DND-41 (cell line): ENCODE data around the gene NUP42.

Source experiments
- CTCF ChIP-seq: IDR thresholded peaks from 2 replicates; pipeline ENCODE4 v1.5.1; 2012; ENCODE audit warnings: borderline replicate concordance, low read length, moderate library complexity, mild to moderate bottlenecking; ENCODE audit not compliant: poor library complexity, severe bottlenecking; ENCODE audit errors: extremely low read depth
- EZH2 ChIP-seq: IDR thresholded peaks from 3 replicates; pipeline ENCODE4 v1.6.1; 2012; ENCODE audit warnings: borderline replicate concordance, low read depth, mild to moderate bottlenecking, moderate library complexity, low read length, inconsistent platforms; ENCODE audit not compliant: severe bottlenecking

GRCh38 chr7:23218196-23218595, 36.3 kb downstream of the NUP42 start:
- TF ChIP-seq CTCF (no peak), EZH2 (no peak)
